Measurements from ENCODE around the gene PNPLA6.
"Not testable (repeated sequence)": the region's sequence is repeated elsewhere in the genome, so short reads cannot be mapped to it uniquely, and the experiment has no call there.

The PNPLA6 gene

GRCh38 chr19:7534531-7535046, 928 bp upstream of the PNPLA6 start:
- DNase-seq, result no peak

- no peak for DNase-seq
Observed at GRCh38 chr19:7535998-7536695, 630 bp downstream of the PNPLA6 start.

- not testable (repeated sequence) for DNase-seq
Observed at GRCh38 chr19:7538990-7539389, 3.5 kb downstream of the PNPLA6 start.

- DNase-seq, result no peak
Observed at GRCh38 chr19:7539827-7540425, 4.4 kb downstream of the PNPLA6 start.

- no peak for DNase-seq
Observed at GRCh38 chr19:7540761-7541474, 5.4 kb downstream of the PNPLA6 start.

- no peak for DNase-seq
Observed at GRCh38 chr19:7541475-7541824, 5.9 kb downstream of the PNPLA6 start.

GRCh38 chr19:7541828-7542443, 6.4 kb downstream of the PNPLA6 start:
- DNase-seq, result no peak

- DNase-seq, result no peak
Observed at GRCh38 chr19:7542556-7543348, 7.2 kb downstream of the PNPLA6 start.

GRCh38 chr19:7544626-7545025, 9.1 kb downstream of the PNPLA6 start:
- DNase-seq, result no peak

- DNase-seq, result no peak
Observed at GRCh38 chr19:7545300-7545699, 9.8 kb downstream of the PNPLA6 start.

- DNase-seq, result no peak
Observed at GRCh38 chr19:7545904-7546303, 10.4 kb downstream of the PNPLA6 start.

- no peak for DNase-seq
Observed at GRCh38 chr19:7547159-7547558, 11.6 kb downstream of the PNPLA6 start.

GRCh38 chr19:7549429-7550148, 14.1 kb downstream of the PNPLA6 start:
- no peak for DNase-seq

GRCh38 chr19:7550169-7550770, 14.8 kb downstream of the PNPLA6 start:
- DNase-seq, result no peak

- no peak for DNase-seq
Observed at GRCh38 chr19:7550987-7551761, 15.7 kb downstream of the PNPLA6 start.

- DNase-seq, result no peak
Observed at GRCh38 chr19:7552781-7553180, 17.3 kb downstream of the PNPLA6 start.

- no peak for DNase-seq
Observed at GRCh38 chr19:7554565-7554964, 19.0 kb downstream of the PNPLA6 start.

- no peak for DNase-seq
Observed at GRCh38 chr19:7554990-7555864, 19.7 kb downstream of the PNPLA6 start.

- DNase-seq, result no peak
Observed at GRCh38 chr19:7556696-7557315, 21.3 kb downstream of the PNPLA6 start.
